ENCODE data around the gene GLRX3. TPM values are rescaled to one million over a fixed set of nuclear protein-coding genes. Genes with fewer than 3 reads are reported as not detected.
A peak's percentile ranks its signal among the peaks of the same experiment; 100 is the strongest.

The GLRX3 gene
- total and polyA plus RNA-seq, 8 donors, result 19.2 to 33.5 (median 27.7) TPM

DNA sequence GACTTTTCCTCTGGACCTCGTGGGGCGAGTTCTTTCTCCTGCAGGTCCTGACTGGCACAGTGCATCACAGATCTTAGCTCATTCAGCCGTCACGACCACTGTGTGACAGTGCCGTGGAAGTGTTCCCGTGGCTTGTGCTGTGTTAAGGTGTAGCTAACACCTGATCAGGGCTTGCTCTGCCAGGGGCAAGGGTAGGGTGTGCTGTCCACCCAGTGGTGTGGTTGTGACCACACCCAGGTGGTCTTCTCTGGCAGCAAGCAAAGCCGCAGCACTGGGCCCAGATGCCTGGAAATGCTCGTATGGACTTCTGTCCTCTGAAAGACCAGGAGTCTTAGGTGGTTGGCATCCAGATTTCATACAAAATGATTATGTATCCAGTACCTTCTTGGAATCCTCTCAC lies 86.2 kb downstream of the GLRX3 start:
- 82 to 92% methylated on average over 8 of the region's 8 CpGs for WGBS, 2 donors
- DNase-seq (no peak), FAIRE-seq (no peak), ATAC-seq (no peak)
- no peaks in the 10 kb centered on the region for H3K27me3 ChIP-seq
- no peaks in the 10 kb centered on the region for H3K36me3 ChIP-seq
- H3K27ac ChIP-seq, result no peak overlapping the region
- no peaks in the 10 kb centered on the region for H3K4me1 ChIP-seq
- intact Hi-C loops (cut with DNase I), result no loop called here
- H3K9me3 ChIP-seq, result no peaks in the 10 kb centered on the region
- no peak overlapping the region for H3K4me3 ChIP-seq
- TF ChIP-seq, protein P1, sequence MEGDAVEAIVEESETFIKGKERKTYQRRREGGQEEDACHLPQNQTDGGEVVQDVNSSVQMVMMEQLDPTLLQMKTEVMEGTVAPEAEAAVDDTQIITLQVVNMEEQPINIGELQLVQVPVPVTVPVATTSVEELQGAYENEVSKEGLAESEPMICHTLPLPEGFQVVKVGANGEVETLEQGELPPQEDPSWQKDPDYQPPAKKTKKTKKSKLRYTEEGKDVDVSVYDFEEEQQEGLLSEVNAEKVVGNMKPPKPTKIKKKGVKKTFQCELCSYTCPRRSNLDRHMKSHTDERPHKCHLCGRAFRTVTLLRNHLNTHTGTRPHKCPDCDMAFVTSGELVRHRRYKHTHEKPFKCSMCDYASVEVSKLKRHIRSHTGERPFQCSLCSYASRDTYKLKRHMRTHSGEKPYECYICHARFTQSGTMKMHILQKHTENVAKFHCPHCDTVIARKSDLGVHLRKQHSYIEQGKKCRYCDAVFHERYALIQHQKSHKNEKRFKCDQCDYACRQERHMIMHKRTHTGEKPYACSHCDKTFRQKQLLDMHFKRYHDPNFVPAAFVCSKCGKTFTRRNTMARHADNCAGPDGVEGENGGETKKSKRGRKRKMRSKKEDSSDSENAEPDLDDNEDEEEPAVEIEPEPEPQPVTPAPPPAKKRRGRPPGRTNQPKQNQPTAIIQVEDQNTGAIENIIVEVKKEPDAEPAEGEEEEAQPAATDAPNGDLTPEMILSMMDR (IDR thresholded peaks at IDR 0.05), result no peak

DNA sequence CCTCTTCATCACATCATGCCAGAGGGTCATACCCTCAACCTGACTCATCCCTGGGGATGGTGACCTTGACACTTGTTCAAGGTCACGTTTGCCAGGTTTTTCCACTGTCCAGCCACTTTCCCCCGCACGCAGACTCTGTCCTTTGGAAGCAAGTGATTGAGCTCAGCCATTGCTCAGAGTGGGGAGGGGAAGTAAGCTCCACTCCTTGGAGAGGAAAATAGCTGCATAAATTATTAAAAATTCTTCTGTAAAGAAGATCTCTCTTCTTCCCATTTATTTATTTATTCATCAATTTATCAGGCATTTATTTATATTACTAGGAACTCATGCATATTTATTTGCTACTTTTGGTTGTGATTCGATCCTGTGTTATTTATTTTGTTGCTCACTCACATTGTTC lies 88.0 kb downstream of the GLRX3 start:
- H3K36me3 ChIP-seq, result no peaks in the 10 kb centered on the region
- FAIRE-seq, result no peak
- no peaks in the 10 kb centered on the region for H3K9me3 ChIP-seq
- WGBS, 2 donors, result 51 to 62% methylated on average over 4 of the region's 4 CpGs
- H3K27ac ChIP-seq, result no peak overlapping the region
- TF ChIP-seq, protein P1 (IDR thresholded peaks at IDR 0.05), result no peak
- intact Hi-C loops (cut with DNase I), result no loop called here
- H3K27me3 ChIP-seq, result no peaks in the 10 kb centered on the region
- ATAC-seq, result no peak
- DNase-seq, result peak in 1 of 6 donors; percentile 2
- H3K4me1 ChIP-seq, result no peaks in the 10 kb centered on the region
- no peak overlapping the region for H3K4me3 ChIP-seq

DNA sequence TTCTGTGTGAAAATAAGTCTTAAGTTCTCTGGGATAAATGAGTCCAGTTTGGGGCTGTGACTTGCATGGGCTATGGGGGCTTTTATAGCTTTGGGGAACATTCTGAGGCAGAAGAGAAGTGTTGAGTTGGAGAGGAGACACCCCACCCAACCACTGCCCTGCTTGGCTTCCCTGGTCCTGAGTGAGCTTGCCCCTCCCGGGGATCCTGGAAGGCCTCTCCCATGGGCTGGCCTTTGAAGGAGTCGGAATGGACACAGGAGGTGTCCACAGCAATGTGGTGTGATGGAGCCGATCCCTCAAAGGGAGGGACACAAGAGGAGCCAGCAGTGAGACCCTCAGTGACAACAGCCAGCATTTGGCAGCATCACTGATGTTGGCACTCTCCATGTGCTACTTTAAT lies 89.8 kb downstream of the GLRX3 start:
- FAIRE-seq, result no peak
- intact Hi-C loops (cut with DNase I), result no loop called here

DNA sequence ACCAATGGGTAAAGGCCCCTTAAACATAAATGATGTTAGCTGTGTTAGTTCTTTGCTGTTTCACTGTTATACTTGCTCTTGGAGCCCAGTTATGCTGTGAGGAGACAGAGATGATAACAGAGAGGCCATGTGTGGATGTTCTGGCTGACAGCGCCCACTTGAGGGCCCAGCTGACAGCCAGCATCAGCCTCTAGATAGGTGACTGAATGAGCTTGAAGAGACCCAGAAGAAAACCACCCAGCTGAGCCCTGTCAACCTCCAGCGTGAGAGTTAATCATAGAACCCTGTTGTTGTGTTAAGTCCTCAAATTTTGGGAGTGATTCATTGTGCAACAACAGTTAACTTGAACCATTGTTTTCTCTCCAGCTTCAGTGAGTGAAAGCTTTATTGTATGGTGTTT lies 91.7 kb downstream of the GLRX3 start:
- no peak for DNase-seq
- Histone ChIP-seq H3K27me3 (no peaks in the 10 kb centered on the region), H3K27ac (no peak overlapping the region), H3K9me3 (no peaks in the 10 kb centered on the region), H3K36me3 (no peaks in the 10 kb centered on the region), H3K4me3 (no peak overlapping the region), H3K4me1 (no peaks in the 10 kb centered on the region)
- ATAC-seq, result no peak
- TF ChIP-seq, protein P1 (IDR thresholded peaks at IDR 0.05), result no peak
- no peak for FAIRE-seq
- 68 to 79% methylated on average over 2 of the region's 2 CpGs for WGBS, 2 donors
- intact Hi-C loops (cut with DNase I), result no loop called here

More for the DNA sequence above, 89.8 kb downstream of the GLRX3 start:
- no peak overlapping the region for H3K4me3 ChIP-seq
- H3K27me3 ChIP-seq, result no peaks in the 10 kb centered on the region
- H3K4me1 ChIP-seq, result no peaks in the 10 kb centered on the region
- no peaks in the 10 kb centered on the region for H3K9me3 ChIP-seq
- TF ChIP-seq, protein P1 (IDR thresholded peaks at IDR 0.05), result no peak
- no peak overlapping the region for H3K27ac ChIP-seq
- WGBS, 2 donors, result 80 to 87% methylated on average over 3 of the region's 3 CpGs
- DNase-seq, result no peak
- no peaks in the 10 kb centered on the region for H3K36me3 ChIP-seq
- ATAC-seq, result no peak

Other genes with a start within 250 kb of the GLRX3 start
- 1 to 10 TPM in 2 of 6 donors, under 1 TPM in 4; 0.47 to 1.4 (median 0.82) TPM for gene EBF3, start 172.1 kb upstream of the GLRX3 start, total RNA-seq
- gene EBF3, start 172.1 kb upstream of the GLRX3 start, polyA plus RNA-seq, result 1 to 10 TPM; 1.4 to 1.5 TPM
- 1 to 10 TPM; 1.6 to 3.3 (median 2.1) TPM for gene C10orf143, start 25.6 kb upstream of the GLRX3 start, total RNA-seq
- 1 to 10 TPM; 7.0 to 7.1 TPM for gene C10orf143, start 25.6 kb upstream of the GLRX3 start, polyA plus RNA-seq